HG03469 (cell line): Measurements from ENCODE around the gene LAPTM4A.
"Not testable (repeated sequence)": the region's sequence is repeated elsewhere in the genome, so short reads cannot be mapped to it uniquely, and the experiment has no call there.

ENCODE experiments used
- ATAC-seq: cut with Tn5 transposase; IDR thresholded peaks from one replicate; pipeline ENCODE4 v1.9.1; 2021; ENCODE audit warnings: mild to moderate bottlenecking, moderate library complexity, moderate number of reproducible peaks; ENCODE audit not compliant: unreplicated experiment

LAPTM4A gene

DNA sequence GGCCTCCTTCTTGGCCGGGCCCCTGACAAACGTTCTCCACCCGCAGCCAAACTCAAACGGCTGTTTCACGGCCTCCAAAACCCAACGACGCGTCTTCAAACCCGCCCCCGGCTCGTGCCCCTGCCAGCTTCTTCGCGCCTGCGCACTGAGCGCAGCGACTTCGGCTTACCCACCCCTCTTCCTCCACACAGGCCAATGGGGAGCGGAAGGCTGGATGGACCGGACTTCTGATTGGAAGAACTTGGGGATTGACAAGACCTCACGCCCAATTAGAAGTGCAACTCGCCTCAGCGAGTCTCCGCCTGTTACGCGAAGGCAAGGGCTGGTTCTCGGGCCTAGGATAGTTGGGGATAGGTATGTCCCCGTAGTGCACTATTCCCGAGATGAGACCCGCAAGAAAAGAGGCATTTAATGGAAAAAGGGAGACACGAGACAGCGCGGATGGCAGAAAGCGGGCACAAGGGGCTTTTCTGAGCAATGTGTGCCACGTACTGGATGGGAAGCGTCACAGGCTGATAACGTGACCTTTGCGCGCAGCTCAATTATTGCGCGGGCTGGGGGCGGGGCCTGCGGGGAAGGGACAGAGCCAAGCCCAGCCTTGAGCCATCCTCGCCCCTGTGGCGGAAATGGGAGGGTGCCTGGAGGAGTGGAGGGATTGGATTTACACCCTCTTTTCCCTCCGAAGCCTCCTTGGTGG, at the start of gene LAPTM4A:
TSS of gene LAPTM4A (minus strand) at position 97 of the 697 bp plus-strand sequence. CDS start 108 bp downstream, outside the sequence.
- ATAC-seq = peak; percentile 92

DNA sequence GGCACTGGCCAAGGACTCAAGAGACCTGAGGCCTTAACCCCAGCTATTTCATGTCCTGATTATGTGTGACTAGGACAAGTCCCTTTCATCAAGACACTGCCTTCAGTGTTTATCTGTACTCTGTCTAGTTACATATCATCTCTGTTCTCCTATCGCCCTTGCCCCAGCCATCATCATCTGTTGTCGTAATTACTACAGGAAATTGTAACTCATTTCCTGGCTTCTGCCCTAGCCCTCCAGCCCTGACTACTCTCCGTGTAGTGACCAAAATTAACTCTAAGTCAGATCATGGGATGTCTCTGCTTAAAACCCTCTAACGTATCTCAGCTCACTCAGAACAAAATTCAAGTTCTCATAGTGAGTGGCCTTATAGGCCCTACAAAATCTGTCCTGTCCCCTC, 49.3 kb upstream of the LAPTM4A start:
- ATAC-seq = no peak

DNA sequence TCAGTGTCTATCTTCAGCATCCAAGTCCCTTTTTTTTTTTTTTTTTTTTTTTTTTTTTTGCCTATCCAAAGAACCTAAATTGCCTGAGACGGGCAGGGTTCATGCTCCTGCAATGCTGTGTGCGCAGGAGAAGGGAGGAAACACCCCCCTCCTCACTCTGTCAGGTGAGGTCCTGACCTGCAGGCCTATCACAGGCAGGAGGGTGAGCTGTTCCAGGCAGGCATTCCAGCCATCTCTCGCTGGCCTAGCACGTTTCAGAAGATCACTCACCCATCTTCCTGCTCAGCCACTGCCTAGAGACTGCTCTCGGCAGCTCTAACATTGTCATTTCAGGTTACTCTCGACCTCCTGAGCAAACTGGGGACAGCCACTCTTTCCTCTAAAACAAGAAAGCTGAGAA, 48.4 kb upstream of the LAPTM4A start:
- ATAC-seq = no peak

DNA sequence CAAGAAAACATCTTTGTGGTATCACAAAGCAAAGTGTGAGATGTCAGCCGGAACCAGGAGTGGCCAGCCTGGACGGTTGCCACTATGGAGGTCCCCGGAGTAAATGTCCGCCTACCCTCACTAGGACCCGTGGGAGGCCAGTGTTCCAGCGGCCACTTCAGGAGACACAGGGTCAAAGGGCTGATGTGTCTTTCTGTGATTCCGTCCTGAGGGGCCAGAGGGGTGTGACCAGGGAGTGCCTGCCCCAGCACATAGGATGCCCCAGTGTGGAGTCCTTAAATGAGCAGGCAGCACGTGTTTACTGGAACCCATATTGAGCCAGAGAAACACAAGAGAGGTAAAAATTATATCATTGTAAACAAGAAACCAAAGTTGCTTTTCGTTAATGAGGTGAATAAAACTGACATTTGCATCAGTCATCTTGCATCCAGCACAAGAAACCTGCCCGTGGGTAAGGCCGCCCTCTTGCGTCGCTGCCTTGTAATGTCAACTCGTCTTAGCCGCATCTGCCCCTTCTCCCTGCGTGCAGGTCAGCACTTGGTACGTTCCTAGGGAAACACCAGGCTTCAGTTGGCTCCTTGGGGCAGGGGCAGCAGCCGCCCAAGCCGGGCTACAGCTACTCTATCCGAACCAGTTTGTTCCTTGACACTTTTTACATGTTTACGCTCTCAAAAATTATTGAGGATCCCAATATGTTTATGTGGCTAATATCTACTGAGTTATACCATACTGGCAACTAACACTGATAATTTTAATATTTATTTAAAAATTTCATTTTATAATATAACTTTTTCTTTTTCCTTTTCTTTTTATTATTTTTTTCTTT, 46.7 kb upstream of the LAPTM4A start:
- peak; percentile 88 for ATAC-seq

DNA sequence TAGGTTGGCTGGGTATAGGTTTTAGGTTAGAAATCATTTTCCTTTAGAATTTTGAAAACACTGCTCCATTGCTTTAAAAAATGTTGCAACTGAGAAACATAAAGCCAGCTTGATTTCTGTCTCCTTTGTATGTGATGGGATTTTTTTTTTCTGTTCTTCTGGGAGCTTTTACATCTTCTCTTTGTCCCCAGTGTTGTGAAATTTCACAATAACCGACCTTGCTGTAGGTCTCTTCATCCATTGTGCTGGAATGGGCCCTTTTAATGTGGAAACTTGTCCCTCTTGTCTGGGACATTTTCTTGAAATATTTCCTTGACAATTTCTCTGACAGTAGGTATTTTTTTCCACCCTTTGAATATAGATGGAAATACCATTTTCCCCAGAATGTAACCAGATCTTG, 44.0 kb upstream of the LAPTM4A start:
- no peak for ATAC-seq

DNA sequence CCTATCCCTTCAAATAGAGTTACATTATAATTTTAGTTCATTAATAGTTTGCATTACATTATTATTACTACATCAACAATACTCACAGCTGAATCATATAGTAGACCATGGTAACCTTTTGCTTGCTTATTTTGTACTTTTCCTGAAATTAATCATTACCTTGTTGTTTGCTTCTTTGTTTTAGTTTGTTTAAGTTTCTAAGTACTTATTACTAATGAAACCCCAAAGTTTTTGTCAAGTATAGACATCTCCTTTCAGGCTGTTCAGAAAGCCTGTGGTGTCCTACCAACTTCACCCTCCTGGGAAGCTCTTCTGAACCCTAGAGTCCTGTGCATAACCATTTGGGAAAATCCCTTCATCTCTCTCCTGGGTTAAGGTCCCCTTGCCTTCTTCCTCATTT, 43.5 kb upstream of the LAPTM4A start:
- no peak for ATAC-seq

DNA sequence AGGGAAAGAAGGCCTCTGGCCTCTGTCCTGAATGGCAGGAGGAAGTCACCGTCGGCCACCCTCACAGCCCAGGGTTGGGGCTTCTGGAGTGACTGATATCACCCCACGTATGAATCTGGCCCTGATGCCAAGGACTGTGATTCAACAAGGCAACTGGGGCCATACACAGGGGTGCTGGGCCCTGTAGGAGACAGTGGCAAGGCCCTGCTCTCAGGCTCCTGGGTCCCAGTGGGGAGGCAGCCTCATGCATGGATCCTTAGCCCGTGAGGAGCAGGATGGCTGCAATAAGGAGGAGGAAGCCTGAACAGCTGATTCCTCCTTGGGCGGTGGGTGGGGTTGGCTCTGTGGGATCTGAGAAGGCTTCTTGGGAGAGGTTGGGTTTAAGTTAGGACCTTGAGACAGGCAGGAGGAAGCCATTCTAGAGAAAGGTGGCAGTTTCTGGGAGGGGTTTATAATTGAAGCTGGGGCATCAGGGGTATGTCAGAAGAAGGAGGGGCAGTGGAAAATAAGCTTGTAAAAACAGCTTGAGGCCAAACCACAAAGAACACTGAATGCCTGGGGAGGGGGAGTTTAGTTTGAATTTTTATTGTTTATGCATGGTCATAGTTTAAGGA, 42.8 kb upstream of the LAPTM4A start:
- no peak for ATAC-seq

DNA sequence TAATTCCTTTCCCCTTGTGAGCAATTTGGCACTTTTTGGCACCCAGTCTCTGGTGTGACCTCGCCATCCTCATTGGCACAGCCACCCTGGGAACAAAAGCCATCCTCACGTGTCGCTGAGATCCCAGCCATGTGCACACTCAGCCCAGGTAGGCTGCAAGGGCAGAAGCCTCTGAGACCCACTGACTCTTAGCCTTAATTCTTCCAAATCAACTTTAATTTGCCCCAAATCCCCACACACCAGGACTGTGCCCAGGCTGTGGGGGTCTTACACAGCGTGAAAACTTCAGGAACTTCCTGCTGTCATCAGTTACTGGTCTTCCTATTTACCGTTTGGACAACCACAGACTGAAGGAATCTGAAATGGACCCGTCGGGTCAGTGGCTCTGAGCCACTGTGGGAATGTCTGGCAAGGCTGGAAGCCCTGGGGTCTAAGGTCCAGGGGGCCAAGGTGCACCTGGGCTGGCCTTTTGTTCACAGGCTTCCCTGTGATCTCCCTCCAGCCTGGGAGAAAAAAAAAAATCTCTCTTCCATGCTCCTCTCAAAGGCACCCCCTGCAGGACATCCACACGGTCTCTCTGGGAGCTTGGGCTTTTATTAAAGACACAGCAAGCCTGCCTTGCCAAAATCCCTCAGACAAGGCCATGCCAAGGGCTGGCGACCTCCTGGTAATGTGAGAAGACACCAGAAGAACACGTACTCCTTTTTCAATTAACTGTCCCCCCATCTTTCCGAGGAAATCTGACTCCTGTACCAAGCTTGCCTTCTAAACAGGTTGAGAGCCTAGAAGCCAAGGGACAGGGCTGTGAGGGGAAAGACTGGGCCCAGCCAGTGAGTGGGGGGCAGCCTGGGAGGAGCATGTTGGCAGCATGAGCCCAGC, 42.1 kb upstream of the LAPTM4A start:
- ATAC-seq = no peak

DNA sequence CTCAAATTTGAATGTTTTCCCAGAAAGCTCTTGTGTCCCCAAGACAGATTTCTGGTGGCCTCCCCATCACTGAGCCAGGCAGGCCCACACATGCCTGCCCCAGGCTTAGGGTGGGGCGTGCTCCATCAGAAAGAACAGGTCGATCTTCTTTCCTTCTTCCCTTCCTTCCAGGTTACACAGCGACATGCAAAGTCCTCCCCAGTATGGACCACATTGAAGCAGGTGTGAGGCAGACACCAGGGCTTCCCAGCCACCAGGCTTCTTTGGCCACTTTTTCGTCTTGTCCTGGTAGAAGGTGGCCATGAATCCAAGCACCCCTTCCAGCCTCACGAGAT, 41.4 kb upstream of the LAPTM4A start:
- ATAC-seq = no peak

DNA sequence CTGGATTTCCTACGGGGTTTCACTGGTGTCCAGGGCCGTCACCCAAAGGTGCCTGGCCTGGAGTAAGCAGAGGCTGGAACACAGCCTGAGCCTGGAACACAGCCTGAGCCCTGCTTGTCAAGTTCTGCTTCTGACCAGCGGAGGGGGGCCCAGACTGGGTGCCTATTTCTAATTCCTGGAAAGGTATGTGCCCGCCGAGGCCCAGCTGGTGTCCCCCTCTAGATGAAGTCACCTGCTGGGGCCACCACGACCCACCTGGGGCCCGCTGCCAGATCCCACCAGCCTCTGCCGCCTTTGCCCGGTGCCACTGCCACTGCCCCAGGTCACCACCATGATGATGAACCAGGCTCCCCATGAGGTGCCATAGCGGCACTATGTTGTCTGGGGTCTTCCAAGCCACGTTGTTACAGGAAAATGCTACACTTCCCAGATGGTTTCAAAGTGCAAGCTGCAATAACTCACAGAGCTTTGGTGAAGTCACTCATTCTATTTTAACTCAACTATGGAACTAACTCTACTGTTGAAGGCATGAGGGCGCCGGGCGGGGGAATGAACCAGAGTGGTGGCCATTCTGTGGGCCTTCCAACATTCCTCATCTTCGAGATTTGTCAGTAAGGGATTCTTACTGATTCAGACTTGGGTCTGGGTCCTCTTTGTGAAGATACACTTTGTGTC, 40.9 kb upstream of the LAPTM4A start:
- ATAC-seq = no peak

DNA sequence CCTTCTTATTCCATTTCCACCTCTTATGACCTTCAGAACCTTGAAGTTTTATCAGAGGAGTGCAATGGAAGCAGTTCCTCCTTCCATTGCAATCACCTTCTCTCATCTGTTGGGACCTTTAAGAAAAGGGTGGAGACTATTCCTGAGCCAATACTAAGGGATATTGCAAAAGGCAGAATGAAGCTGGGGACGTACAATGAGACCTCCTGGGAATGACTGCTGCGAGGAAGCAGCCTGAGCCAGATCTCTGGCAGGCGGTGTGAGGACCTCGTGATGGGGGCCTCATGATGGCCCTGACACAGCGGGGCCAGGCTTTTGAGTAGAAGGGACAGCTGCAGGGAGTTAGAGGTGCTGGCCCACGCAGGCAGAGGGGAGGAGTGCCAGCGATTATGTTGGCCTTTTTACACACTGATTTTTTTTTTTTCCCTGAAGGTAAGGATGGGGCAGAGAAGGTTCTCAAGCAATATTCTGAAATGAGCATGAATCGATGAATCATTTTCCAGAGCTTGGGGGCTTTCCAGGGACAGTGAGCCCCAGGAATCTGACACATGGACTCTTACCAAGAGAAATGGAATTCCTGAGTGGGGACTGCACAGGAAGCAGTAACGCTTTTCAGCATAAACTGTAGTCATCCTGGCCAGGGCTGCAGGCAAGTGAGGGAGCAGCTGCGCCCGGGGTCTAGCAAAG, 40.0 kb upstream of the LAPTM4A start:
- no peak for ATAC-seq

DNA sequence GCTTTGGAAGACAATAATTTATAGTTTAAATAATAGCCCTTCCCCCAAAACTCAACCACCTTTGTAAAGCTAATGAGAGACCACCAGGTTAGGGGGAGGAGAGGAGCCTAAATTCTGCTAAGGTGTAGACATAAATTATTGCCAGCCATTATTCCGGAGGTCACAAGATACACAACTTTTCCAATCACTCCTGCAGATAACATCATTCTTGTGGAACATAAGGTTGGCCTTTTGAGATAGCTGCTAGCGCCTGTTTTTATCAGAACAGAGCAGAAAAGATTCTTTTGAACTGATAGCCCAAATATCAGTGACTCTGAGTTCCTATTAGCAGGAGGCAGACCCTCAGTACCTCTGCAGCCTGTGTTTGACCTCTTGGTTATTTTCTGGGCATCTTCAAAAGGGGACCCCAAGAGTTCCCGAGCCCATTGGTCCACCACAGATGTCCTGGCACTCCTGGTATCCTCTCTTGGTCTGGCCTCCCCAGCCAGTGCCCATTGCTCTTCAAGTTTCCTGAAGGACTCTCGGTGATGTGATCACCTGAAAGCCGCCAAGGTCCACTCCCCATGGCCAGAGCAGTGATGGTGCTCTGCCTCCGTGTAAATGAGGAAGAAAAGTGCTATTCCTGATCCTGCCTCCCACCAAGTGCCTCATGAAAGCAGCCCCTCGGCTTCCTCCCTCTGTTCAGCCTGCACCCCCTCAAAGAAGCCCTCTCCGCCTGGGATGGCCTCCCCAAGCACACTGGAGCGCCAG, 38.5 kb upstream of the LAPTM4A start:
- ATAC-seq = no peak

DNA sequence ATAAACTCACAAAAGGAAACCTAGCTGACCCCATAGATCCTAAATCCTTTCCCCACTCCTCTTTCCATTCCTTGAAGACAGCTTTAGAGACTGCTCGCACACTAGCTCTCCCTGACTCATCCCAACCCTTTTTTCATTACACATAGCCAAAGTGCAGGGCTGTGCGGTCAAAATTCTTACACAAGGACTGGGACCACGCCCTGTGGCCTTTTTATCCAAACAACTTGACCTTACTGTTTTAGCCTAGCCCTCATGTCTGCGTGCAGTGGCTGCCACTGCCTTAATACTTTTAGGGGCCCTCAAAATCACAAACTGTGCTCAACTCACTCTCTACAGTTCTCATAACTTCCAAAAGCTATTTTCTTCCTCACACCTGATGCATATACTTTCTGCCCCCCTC, 34.5 kb upstream of the LAPTM4A start:
- not testable (repeated sequence) for ATAC-seq

DNA sequence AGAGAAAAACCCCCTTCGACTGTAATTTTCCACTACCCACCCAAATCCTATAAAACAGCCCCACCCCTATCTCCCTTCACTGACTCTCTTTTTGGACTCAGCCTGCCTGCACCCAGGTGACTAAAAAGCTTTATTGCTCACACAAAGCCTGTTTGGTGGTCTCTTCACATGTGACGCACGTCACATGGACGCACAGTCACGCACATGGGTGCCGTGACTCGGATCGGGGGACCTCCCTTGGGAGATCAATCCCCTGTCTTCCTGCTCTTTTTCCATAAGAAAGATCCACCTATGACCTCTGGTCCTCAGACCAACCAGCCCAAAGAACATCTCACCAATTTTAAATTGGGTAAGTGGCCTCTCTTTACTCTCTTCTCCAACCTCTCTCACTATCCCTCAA, 31.4 kb upstream of the LAPTM4A start:
- not testable (repeated sequence) for ATAC-seq

DNA sequence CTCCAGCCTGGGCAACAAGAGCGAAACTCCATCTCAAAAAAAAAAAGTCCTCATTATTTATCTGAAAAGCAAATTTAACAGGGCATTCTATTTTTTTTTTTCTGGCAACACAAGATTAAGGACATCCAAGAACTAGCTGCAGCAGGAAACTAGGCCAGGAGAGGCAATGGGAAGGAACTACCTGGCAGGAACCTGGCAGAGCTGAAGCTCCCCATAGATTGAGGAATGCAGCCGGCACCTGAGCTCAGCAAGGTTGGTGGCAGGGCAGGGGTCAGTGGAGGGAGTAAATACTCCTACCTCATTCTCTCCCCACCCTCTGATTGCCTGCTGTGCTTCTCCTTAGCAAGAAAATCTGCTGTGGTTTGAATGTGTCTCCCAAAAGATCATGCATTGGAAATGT, 30.4 kb upstream of the LAPTM4A start:
- no peak for ATAC-seq

DNA sequence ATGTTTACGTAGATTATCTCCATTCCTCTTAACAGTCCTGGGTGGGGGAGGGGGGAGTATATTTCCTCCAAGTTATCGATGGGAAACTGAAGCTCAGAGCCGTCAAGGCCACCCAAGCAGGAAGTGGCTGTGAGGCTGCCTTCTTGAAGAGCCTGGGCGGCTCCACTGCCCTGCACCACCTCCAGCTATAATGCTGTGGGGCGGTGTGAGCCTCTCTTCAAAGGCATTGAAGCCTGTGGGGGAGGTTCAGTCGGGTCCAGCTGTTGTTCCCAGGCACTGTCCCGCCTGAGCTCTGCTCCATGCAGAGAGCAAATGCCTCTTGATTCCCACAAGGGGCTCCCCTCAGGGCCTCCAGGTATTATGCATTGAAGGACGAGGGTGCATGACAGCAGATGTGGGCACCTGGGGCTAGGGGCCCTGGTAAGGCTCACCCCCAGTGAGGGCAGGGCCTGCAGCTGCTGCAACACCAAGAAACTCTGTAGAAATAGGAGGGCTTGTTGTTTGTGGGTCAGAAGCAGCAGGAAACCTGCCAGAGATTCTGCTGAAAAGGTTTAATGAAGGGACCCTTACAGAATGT, 29.5 kb upstream of the LAPTM4A start:
- ATAC-seq = no peak

DNA sequence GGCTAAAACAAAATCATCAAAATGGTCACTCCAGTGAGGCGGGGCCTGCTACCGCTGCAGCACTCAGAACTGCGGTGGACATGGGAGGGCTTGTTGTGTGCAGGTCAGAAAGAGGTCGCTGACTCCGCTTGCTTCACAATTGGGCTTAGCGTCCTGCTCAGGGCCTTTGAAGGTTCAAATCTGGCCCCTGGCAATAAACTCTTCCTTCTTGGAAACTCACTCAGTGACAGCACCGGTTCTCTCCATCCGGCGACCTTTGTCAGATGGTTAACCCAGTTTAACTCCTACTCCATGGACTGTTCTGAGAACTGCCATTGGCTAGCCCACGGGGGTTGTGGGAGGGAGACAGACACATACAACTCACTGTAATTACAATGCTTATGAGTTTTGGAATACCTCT, 29.0 kb upstream of the LAPTM4A start:
- ATAC-seq = no peak

DNA sequence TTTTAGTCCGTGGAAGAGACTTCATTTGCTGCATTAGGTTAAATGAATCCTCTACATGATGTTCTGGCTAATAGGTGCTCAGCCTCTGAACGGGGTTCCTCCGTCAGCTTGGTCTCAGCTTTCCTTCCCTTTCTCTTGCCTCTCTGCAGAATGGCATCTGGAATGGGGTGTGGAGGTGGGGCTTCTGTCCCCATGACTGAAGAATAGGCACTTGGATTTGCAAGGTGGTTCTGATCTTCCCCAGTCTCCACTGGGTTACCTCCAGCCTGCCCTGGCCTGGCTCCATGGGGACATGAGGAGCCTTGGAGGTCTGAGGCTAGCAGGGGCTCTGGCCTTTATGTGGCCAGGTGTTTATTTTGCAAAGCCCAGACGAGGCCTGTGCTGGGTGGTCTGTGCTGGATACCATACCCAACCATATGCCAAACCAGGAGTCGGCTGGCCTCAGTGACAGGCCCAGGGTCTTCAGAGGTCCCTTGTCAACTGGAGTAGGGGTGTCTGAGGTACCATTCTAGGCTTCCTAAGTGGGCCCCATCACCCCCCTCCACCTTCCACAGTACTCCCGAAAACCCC, 28.2 kb upstream of the LAPTM4A start:
- no peak for ATAC-seq
